Hepatocyte (in vitro differentiated cells): ENCODE measurements around the gene MAGI2. TPM values are rescaled to one million over a fixed set of nuclear protein-coding genes. Genes with fewer than 3 reads are reported as not detected.

Source experiments
- DNase-seq: peaks from one replicate; pipeline ENCODE4 v3.0.0-alpha.2; 2016; ENCODE audit warnings: low spot score
- H2AFZ ChIP-seq: fragments of 200-600 bp; sonication (generic); 2 replicates; pipeline ENCODE4 v1.6.0; 2016; ENCODE audit warnings: antibody characterized with exemption, mild to moderate bottlenecking
- H3K27ac ChIP-seq: fragments of 200-600 bp; sonication (generic); 2 replicates; pipeline ENCODE4 v1.5.1; 2016; ENCODE audit warnings: mild to moderate bottlenecking
- H3K27me3 ChIP-seq: fragments of 200-600 bp; sonication (generic); 2 replicates; pipeline ENCODE4 v1.6.1; 2016
- H3K36me3 ChIP-seq: fragments of 200-600 bp; sonication (generic); replicated peaks from 2 replicates; pipeline ENCODE4 v1.5.1; 2016; ENCODE audit warnings: low read depth; ENCODE audit not compliant: insufficient read depth
- H3K4me1 ChIP-seq: fragments of 200-600 bp; sonication (generic); 2 replicates; pipeline ENCODE4 v1.5.1; 2016; ENCODE audit warnings: mild to moderate bottlenecking, moderate library complexity; ENCODE audit not compliant: insufficient read depth
- H3K4me2 ChIP-seq: fragments of 200-600 bp; sonication (generic); 2 replicates; pipeline ENCODE4 v1.6.0; 2016
- H3K4me3 ChIP-seq: fragments of 200-600 bp; sonication (generic); 2 replicates; pipeline ENCODE4 v1.5.1; 2016; ENCODE audit warnings: mild to moderate bottlenecking
- H3K79me2 ChIP-seq: fragments of 200-600 bp; sonication (generic); 2 replicates; pipeline ENCODE4 v1.6.0; 2017; ENCODE audit warnings: mild to moderate bottlenecking
- H3K9me2 ChIP-seq: fragments of 200-600 bp; sonication (generic); replicated peaks from 2 replicates; pipeline ENCODE4 v1.6.0; 2017; ENCODE audit warnings: mild to moderate bottlenecking; ENCODE audit not compliant: insufficient read depth
- H3K9me3 ChIP-seq: fragments of 200-600 bp; sonication (generic); 2 replicates; pipeline ENCODE4 v1.5.1; 2016; ENCODE audit warnings: low read depth, mild to moderate bottlenecking
- H4K20me1 ChIP-seq: fragments of 200-600 bp; sonication (generic); 2 replicates; pipeline ENCODE4 v1.6.0; 2016; ENCODE audit warnings: mild to moderate bottlenecking; ENCODE audit not compliant: insufficient read depth, poor library complexity, severe bottlenecking
- EZH2 ChIP-seq: fragments of 200-600 bp; sonication (generic); IDR thresholded peaks from 2 replicates; pipeline ENCODE4 v1.6.1; 2016; ENCODE audit warnings: antibody characterized with exemption, mild to moderate bottlenecking, borderline replicate concordance
- EZH2phosphoT487 ChIP-seq: fragments of 200-600 bp; sonication (generic); IDR thresholded peaks from one replicate; pipeline ENCODE4 v1.6.1; 2018; ENCODE audit warnings: antibody characterized with exemption, mild to moderate bottlenecking, low read depth, moderate library complexity; ENCODE audit not compliant: unreplicated experiment, severe bottlenecking
- WGBS: methylation state at CpG from one replicate; pipeline ENCODE4 v1.1.6; 2016; ENCODE audit warnings: low lambda C conversion rate; ENCODE audit errors: missing lambda C conversion rate; 5-methylcytosine and 5-hydroxymethylcytosine counted together
- polyA plus RNA-seq: library from polyadenylated mRNA; unstranded; fragments of >200 nt; fragmentation: Nextera tagmentation; extraction: Ambion mirVana; gene quantifications from 2 replicates; pipeline ENCODE4 v1.2.1, GENCODE V29; 2016
- total RNA-seq: library from RNA; depleted of rRNA; stranded (reverse); fragments of >200 nt; gene quantifications from 2 replicates; pipeline ENCODE4 v1.2.3, GENCODE V29; 2014
- TF ChIP-seq, protein P1 (sequence below): fragments of 200-600 bp; sonication (generic); IDR thresholded peaks from 2 replicates; pipeline ENCODE4 v1.5.1; 2016; ENCODE audit warnings: antibody characterized with exemption, mild to moderate bottlenecking; ENCODE audit not compliant: poor library complexity

The MAGI2 gene
- total and polyA plus RNA-seq, 2 experiments from 2014 or later = 3.1 to 6.7 TPM

- Histone ChIP-seq H3K4me2 (no peak overlapping the region), H4K20me1 (no peaks in the 10 kb centered on the region), H3K9me2 (no peaks in the 10 kb centered on the region), H3K79me2 (no peaks in the 10 kb centered on the region), H3K4me3 (no peak overlapping the region), H2AFZ (no peak overlapping the region), H3K27ac (no peak overlapping the region), H3K36me3 (no peaks in the 10 kb centered on the region), H3K27me3 (no peaks in the 10 kb centered on the region), H3K9me3 (no peaks in the 10 kb centered on the region), H3K4me1 (no peaks in the 10 kb centered on the region)
- 24% methylated on average over 2 of the region's 2 CpGs for WGBS
- DNase-seq = no peak
- TF ChIP-seq EZH2phosphoT487 = no peak
- no peak for TF ChIP-seq EZH2
These were observed 1327.6 kb downstream of the MAGI2 start for GRCh38 chr7:78125884-78126283.

DNA sequence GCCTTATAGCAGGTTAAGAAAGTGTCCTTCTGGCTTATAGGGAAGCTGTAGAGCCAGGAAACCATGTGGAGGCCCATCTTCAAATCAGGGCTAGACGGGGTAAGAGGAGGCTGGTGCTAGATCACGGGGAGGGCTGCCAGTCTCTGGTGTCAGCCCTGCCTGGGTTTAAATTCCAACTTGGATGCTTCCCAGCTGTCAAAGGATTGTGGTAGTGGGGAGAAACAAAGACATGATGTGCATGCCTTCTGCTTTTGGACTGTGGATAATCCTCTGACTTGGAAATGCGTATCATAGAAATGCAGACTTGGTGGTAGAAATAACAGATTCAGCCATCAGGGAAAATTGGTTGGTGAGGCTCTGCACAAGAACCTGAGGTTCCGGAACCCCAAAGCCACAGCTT lies 1329.3 kb downstream of the MAGI2 start:
- Histone ChIP-seq H2AFZ (no peak overlapping the region), H3K27me3 (no peaks in the 10 kb centered on the region), H3K9me3 (no peaks in the 10 kb centered on the region), H4K20me1 (no peaks in the 10 kb centered on the region), H3K4me1 (no peaks in the 10 kb centered on the region), H3K9me2 (no peaks in the 10 kb centered on the region), H3K36me3 (no peaks in the 10 kb centered on the region), H3K4me3 (no peak overlapping the region), H3K27ac (no peak overlapping the region), H3K79me2 (no peaks in the 10 kb centered on the region), H3K4me2 (no peak overlapping the region)
- DNase-seq = no peak
- WGBS = 89% methylated on average over 4 of the region's 4 CpGs
- TF ChIP-seq EZH2 = no peak
- TF ChIP-seq, protein P1, sequence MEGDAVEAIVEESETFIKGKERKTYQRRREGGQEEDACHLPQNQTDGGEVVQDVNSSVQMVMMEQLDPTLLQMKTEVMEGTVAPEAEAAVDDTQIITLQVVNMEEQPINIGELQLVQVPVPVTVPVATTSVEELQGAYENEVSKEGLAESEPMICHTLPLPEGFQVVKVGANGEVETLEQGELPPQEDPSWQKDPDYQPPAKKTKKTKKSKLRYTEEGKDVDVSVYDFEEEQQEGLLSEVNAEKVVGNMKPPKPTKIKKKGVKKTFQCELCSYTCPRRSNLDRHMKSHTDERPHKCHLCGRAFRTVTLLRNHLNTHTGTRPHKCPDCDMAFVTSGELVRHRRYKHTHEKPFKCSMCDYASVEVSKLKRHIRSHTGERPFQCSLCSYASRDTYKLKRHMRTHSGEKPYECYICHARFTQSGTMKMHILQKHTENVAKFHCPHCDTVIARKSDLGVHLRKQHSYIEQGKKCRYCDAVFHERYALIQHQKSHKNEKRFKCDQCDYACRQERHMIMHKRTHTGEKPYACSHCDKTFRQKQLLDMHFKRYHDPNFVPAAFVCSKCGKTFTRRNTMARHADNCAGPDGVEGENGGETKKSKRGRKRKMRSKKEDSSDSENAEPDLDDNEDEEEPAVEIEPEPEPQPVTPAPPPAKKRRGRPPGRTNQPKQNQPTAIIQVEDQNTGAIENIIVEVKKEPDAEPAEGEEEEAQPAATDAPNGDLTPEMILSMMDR = no peak
- no peak for TF ChIP-seq EZH2phosphoT487

DNA sequence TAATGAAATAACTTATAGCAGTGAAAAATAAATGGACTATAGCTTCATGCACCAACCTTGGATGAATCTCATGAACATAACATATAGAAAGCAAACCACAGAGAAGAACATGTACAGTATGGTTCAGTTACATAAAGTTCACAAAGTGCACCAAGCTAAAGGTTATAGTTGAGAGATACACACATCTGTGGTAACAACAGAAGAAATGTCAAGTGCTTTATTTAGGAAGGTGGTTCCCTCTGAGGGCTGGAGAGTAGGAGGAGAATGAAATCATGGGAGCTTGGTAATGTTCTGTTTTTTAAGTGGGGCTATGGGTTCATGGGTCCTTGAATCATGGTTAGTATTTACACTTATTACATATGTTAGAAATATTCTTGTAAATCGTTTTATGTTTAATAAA lies 1331.6 kb downstream of the MAGI2 start:
- 61% methylated on average over 1 of the region's 1 CpG for WGBS
- no peaks in the 10 kb centered on the region for H3K79me2 ChIP-seq

DNA sequence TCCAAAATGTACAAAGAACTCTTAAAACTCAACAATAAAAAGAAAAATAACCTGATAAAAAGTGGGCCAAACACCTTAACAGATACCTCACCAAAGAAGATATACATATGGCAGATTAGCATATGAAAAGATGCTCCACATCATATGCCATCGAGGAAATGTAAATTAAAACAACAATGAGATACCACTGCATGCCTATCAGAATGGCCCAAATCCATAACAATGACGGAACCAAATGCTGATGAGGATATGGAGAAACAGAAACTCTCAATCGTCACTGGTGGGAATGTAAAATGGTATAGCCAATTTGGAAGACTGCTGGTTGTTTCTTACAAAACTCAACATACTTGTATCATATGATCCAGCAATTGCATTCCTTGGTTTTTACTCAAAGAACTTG lies 1335.0 kb downstream of the MAGI2 start:
- Histone ChIP-seq H2AFZ (no peak overlapping the region), H3K4me2 (no peak overlapping the region), H3K4me1 (no peaks in the 10 kb centered on the region), H3K4me3 (no peak overlapping the region), H3K27ac (no peak overlapping the region), H3K9me3 (no peaks in the 10 kb centered on the region), H3K36me3 (no peaks in the 10 kb centered on the region), H4K20me1 (no peaks in the 10 kb centered on the region), H3K27me3 (no peaks in the 10 kb centered on the region), H3K9me2 (no peaks in the 10 kb centered on the region), H3K79me2 (no peaks in the 10 kb centered on the region)
- WGBS = 52% methylated on average over 3 of the region's 3 CpGs
- TF ChIP-seq, protein P1 = no peak
- no peak for TF ChIP-seq EZH2phosphoT487
- TF ChIP-seq EZH2 = no peak
- no peak for DNase-seq

More for the DNA sequence above, 1331.6 kb downstream of the MAGI2 start:
- H3K4me3 ChIP-seq = no peak overlapping the region
- H4K20me1 ChIP-seq = no peaks in the 10 kb centered on the region
- no peak overlapping the region for H3K27ac ChIP-seq
- DNase-seq = no peak
- H2AFZ ChIP-seq = no peak overlapping the region
- no peaks in the 10 kb centered on the region for H3K4me1 ChIP-seq
- no peaks in the 10 kb centered on the region for H3K27me3 ChIP-seq
- TF ChIP-seq, protein P1 = no peak
- no peak for TF ChIP-seq EZH2
- no peak for TF ChIP-seq EZH2phosphoT487
- no peak overlapping the region for H3K4me2 ChIP-seq
- H3K9me3 ChIP-seq = no peaks in the 10 kb centered on the region
- H3K9me2 ChIP-seq = no peaks in the 10 kb centered on the region
- no peaks in the 10 kb centered on the region for H3K36me3 ChIP-seq
